ENCODE measurements around the gene DNAJA3. TPM values are rescaled to one million over a fixed set of nuclear protein-coding genes. Genes with fewer than 3 reads are reported as not detected.

The DNAJA3 gene
- total RNA-seq, 4 donors from 2014 or later, result 51.4 to 70.1 (median 54.0) TPM

- no peak overlapping the region for H3K4me3 ChIP-seq
- H3K4me1 ChIP-seq, result peaks cover 0 to 10% (median 2%) of the 10 kb centered on the region in 4 donors
- DNase-seq, result no peak
- H3K9me3 ChIP-seq, result no peaks in the 10 kb centered on the region
- no peaks in the 10 kb centered on the region for H3K27me3 ChIP-seq
- peak overlapping the region in 2 of 4 donors; percentile 4 to 17 for H3K27ac ChIP-seq
- H3K36me3 ChIP-seq, result no peaks in the 10 kb centered on the region
- TF ChIP-seq POLR2A (IDR thresholded peaks at IDR 0.05), result no peak
- TF ChIP-seq CTCF (IDR thresholded peaks at IDR 0.05), result no peak
These were observed 5.1 kb upstream of the DNAJA3 start for GRCh38 chr16:4420505-4421105.

- no peak for DNase-seq
- no peaks in the 10 kb centered on the region for H3K9me3 ChIP-seq
- no peaks in the 10 kb centered on the region for H3K27me3 ChIP-seq
- TF ChIP-seq CTCF (IDR thresholded peaks at IDR 0.05) (no peak), POLR2A (IDR thresholded peaks at IDR 0.05) (no peak)
- peaks cover 0 to 7% (median 0%) of the 10 kb centered on the region in 3 donors for H3K36me3 ChIP-seq
- H3K4me3 ChIP-seq, result peak overlapping the region; percentile 64 to 85 (median 78)
- H3K4me1 ChIP-seq, result peaks cover 0 to 20% (median 6%) of the 10 kb centered on the region in 4 donors
- peak overlapping the region; percentile 92 to 98 (median 95) for H3K27ac ChIP-seq
These were observed 485 bp downstream of the DNAJA3 start for GRCh38 chr16:4426021-4426684.

GRCh38 chr16:4426722-4427372 is 1.2 kb downstream of the DNAJA3 start:
- H3K4me1 ChIP-seq, result peaks cover 0 to 20% (median 6%) of the 10 kb centered on the region in 4 donors
- no peak for DNase-seq
- H3K9me3 ChIP-seq, result no peaks in the 10 kb centered on the region
- no peaks in the 10 kb centered on the region for H3K27me3 ChIP-seq
- peak overlapping the region in 3 of 4 donors; percentile 92 to 98 (median 94) for H3K27ac ChIP-seq
- peak overlapping the region; percentile 64 to 85 (median 78) for H3K4me3 ChIP-seq
- H3K36me3 ChIP-seq, result peaks cover 0 to 14% (median 0%) of the 10 kb centered on the region in 3 donors
- TF ChIP-seq POLR2A (IDR thresholded peaks at IDR 0.05), result no peak
- no peak for TF ChIP-seq CTCF (IDR thresholded peaks at IDR 0.05)

GRCh38 chr16:4428500-4428899 is 2.8 kb downstream of the DNAJA3 start:
- Histone ChIP-seq H3K4me1 (peaks cover 0 to 20% (median 6%) of the 10 kb centered on the region in 4 donors), H3K36me3 (peaks cover 0 to 16% (median 0%) of the 10 kb centered on the region in 3 donors), H3K4me3 (no peak overlapping the region), H3K9me3 (no peaks in the 10 kb centered on the region), H3K27me3 (no peaks in the 10 kb centered on the region), H3K27ac (no peak overlapping the region)
- no peak for DNase-seq
- TF ChIP-seq CTCF (IDR thresholded peaks at IDR 0.05), result no peak
- no peak for TF ChIP-seq POLR2A (IDR thresholded peaks at IDR 0.05)

GRCh38 chr16:4431023-4431422 is 5.4 kb downstream of the DNAJA3 start:
- no peak overlapping the region for H3K27ac ChIP-seq
- TF ChIP-seq POLR2A (IDR thresholded peaks at IDR 0.05) (no peak), CTCF (IDR thresholded peaks at IDR 0.05) (no peak)
- H3K36me3 ChIP-seq, result peaks cover 0 to 33% (median 0%) of the 10 kb centered on the region in 3 donors
- no peaks in the 10 kb centered on the region for H3K9me3 ChIP-seq
- no peaks in the 10 kb centered on the region for H3K27me3 ChIP-seq
- H3K4me3 ChIP-seq, result no peak overlapping the region
- DNase-seq, result no peak
- peaks cover 0 to 15% (median 4%) of the 10 kb centered on the region in 4 donors for H3K4me1 ChIP-seq

Data from Peyer's patch (tissue), 4 donors.